ENCODE results near the gene PUSL1. TPM values are rescaled to one million over a fixed set of nuclear protein-coding genes. Genes with fewer than 3 reads are reported as not detected.

Gene PUSL1
- total and polyA plus RNA-seq, 2 donors (not counting 3 experiments of a cell fraction or from before 2014, with no cell fraction given): 18.8 to 27.3 TPM

DNA sequence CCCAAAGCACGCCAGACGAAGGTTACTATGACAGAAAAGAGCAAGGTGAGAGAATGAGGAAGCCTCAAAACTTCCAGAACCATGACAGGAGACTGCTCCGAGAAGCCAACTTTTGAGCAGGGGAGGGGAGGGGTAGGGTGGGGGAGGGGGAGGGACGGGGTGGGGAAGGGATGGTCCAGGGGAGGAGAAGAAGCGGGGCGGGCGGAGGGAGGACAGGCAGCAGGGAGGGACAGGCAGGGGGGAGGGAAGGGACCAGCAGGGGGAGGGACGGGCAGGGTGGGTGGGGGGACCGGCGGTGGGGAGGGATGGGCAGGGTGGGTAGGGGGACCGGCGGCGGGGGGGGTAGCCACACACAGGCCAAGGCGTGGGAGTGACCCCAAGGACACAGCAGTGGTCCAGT, 14.0 kb downstream of the PUSL1 start:
- Histone ChIP-seq H4K20me1 (replicated peaks; ENCODE audit: control insufficient read depth, extremely low read depth, insufficient read depth, low read length) (peaks cover 5% of the 10 kb centered on the region), H3K4me2 (ENCODE audit: insufficient read depth, low read length) (no peak overlapping the region), H3K79me2 (ENCODE audit: control insufficient read depth, insufficient read depth, low read length) (peaks cover 54% of the 10 kb centered on the region), H3K36me3 (ENCODE audit: control insufficient read depth in 2 of 2, extremely low read depth in 1 of 2, insufficient read depth in 2 of 2, low read length in 2 of 2) (peaks cover 0 to 9% of the 10 kb centered on the region in 2 experiments), H3K9ac (replicated peaks; ENCODE audit: extremely low read depth, insufficient read depth, low read length) (no peak overlapping the region), H3K27me3 (ENCODE audit: control insufficient read depth in 2 of 2, insufficient read depth in 2 of 2, low read length in 2 of 2) (no peaks in the 10 kb centered on the region), H3K9me3 (replicated peaks; ENCODE audit: control insufficient read depth, insufficient read depth, low read length) (no peaks in the 10 kb centered on the region), H3K4me1 (ENCODE audit: control insufficient read depth, extremely low read depth, insufficient read depth, low read length) (peaks cover 13% of the 10 kb centered on the region), H3K27ac (ENCODE audit: insufficient read depth, low read depth, low read length) (no peak overlapping the region), H3K4me3 (replicated peaks in 1 of 3; ENCODE audit: insufficient read depth in 1 of 3, low read depth in 1 of 3, low read length in 3 of 3) (no peak overlapping the region), H3K9me1 (replicated peaks; ENCODE audit: control insufficient read depth, extremely low read depth, insufficient read depth, low read length) (no peaks in the 10 kb centered on the region), H2AFZ (ENCODE audit: low read depth, low read length) (no peak overlapping the region)
- dilution Hi-C loops (cut with MboI; ENCODE audit: extremely low pct_ligation_motif_present, low sequenced_read_pairs): no loop called here
- POLR2A ChIA-PET: no interaction called here
- DNase-seq (ENCODE audit: low read depth, low spot score): no peak
- CTCF ChIA-PET: no interaction called here
- TF ChIP-seq, protein P1, sequence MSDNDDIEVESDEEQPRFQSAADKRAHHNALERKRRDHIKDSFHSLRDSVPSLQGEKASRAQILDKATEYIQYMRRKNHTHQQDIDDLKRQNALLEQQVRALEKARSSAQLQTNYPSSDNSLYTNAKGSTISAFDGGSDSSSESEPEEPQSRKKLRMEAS (IDR thresholded peaks at IDR 0.05; ENCODE audit: insufficient read depth, insufficient read length): no peak
- TF ChIP-seq POLR2A (IDR thresholded peaks at IDR 0.05; ENCODE audit: low read depth, low read length): no peak
- no peak for TF ChIP-seq JUN (IDR thresholded peaks at IDR 0.05; ENCODE audit: borderline replicate concordance, insufficient read depth, insufficient read length, low read depth)
- no peak for TF ChIP-seq MYC (IDR thresholded peaks at IDR 0.05; ENCODE audit: low read depth, low read length)
- TF ChIP-seq CTCF (IDR thresholded peaks at IDR 0.05; ENCODE audit: extremely low read depth in 1 of 2, insufficient read depth in 1 of 2, low read depth in 1 of 2, low read length in 2 of 2): no peak
- FAIRE-seq: no peak
- intact Hi-C loops (cut with micrococcal nuclease): no loop called here
- BruUV-seq (replicated peaks): no TSS peak

DNA sequence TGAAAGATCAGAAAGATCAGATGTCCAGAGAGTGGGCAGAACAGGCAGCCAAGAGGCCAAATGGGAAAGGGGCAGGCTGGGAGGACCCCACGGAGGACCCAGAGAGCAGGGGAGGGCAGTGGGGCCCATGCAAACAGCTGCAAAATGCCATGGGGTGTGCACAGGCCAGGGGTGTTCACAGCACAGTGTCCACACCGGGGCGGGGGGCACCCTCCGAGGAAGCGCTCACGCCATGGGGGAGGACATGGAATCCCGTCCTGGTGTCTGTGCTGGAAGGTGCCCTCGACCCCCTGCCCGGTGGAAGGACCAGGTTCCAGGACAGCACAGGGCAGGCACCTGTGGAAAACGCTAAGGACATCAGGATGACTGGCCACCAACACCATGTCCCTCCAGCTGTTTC, 14.6 kb downstream of the PUSL1 start:
- Histone ChIP-seq H3K79me2 (ENCODE audit: control insufficient read depth, insufficient read depth, low read length) (peaks cover 54% of the 10 kb centered on the region), H3K9me3 (replicated peaks; ENCODE audit: control insufficient read depth, insufficient read depth, low read length) (no peaks in the 10 kb centered on the region), H3K36me3 (ENCODE audit: control insufficient read depth in 2 of 2, extremely low read depth in 1 of 2, insufficient read depth in 2 of 2, low read length in 2 of 2) (peaks cover 0 to 14% of the 10 kb centered on the region in 2 experiments), H2AFZ (ENCODE audit: low read depth, low read length) (no peak overlapping the region), H3K4me3 (replicated peaks in 1 of 3; ENCODE audit: insufficient read depth in 1 of 3, low read depth in 1 of 3, low read length in 3 of 3) (no peak overlapping the region), H3K4me1 (ENCODE audit: control insufficient read depth, extremely low read depth, insufficient read depth, low read length) (peaks cover 13% of the 10 kb centered on the region), H3K4me2 (ENCODE audit: insufficient read depth, low read length) (no peak overlapping the region), H3K27me3 (ENCODE audit: control insufficient read depth in 2 of 2, insufficient read depth in 2 of 2, low read length in 2 of 2) (no peaks in the 10 kb centered on the region), H3K9me1 (replicated peaks; ENCODE audit: control insufficient read depth, extremely low read depth, insufficient read depth, low read length) (no peaks in the 10 kb centered on the region), H4K20me1 (replicated peaks; ENCODE audit: control insufficient read depth, extremely low read depth, insufficient read depth, low read length) (peaks cover 5% of the 10 kb centered on the region), H3K27ac (ENCODE audit: insufficient read depth, low read depth, low read length) (no peak overlapping the region), H3K9ac (replicated peaks; ENCODE audit: extremely low read depth, insufficient read depth, low read length) (no peak overlapping the region)
- POLR2A ChIA-PET: no interaction called here
- dilution Hi-C loops (cut with MboI; ENCODE audit: extremely low pct_ligation_motif_present, low sequenced_read_pairs): no loop called here
- TF ChIP-seq POLR2A (IDR thresholded peaks at IDR 0.05; ENCODE audit: low read depth, low read length) (no peak), FOS (IDR thresholded peaks at IDR 0.05; ENCODE audit: borderline replicate concordance, insufficient read depth, low read length) (no peak), GATA2 (IDR thresholded peaks at IDR 0.05; ENCODE audit: insufficient read depth, insufficient read length, low read depth, low read length) (no peak), MYC (IDR thresholded peaks at IDR 0.05; ENCODE audit: low read depth, low read length) (no peak), CTCF (IDR thresholded peaks at IDR 0.05; ENCODE audit: extremely low read depth in 1 of 2, insufficient read depth in 1 of 2, low read depth in 1 of 2, low read length in 2 of 2) (no peak), POLR2AphosphoS5 (IDR thresholded peaks at IDR 0.05; ENCODE audit: insufficient read depth, low read depth, low read length) (no peak), EZH2 (IDR thresholded peaks at IDR 0.05; ENCODE audit: borderline replicate concordance, low read depth, low read length, severe bottlenecking) (no peak), JUN (IDR thresholded peaks at IDR 0.05; ENCODE audit: borderline replicate concordance, insufficient read depth, insufficient read length, low read depth) (no peak)
- TF ChIP-seq, protein P1 (IDR thresholded peaks at IDR 0.05; ENCODE audit: insufficient read depth, insufficient read length): no peak
- BruUV-seq (replicated peaks): no TSS peak
- intact Hi-C loops (cut with micrococcal nuclease): no loop called here
- no peak for FAIRE-seq
- no peak for DNase-seq (ENCODE audit: low read depth, low spot score)
- CTCF ChIA-PET: no interaction called here
